NCI-H446 (cell line): ENCODE results near the gene NBPF9.
"Not testable (repeated sequence)": the region's sequence is repeated elsewhere in the genome, so short reads cannot be mapped to it uniquely, and the experiment has no call there.

Experiments
- DNase-seq, 2 experiments: peaks; one replicate each; lab custom pipeline; 2025; lab: John Stamatoyannopoulos, UW

Gene NBPF9

GRCh38 chr1:149015522-149015921 lies 87.8 kb downstream of the NBPF9 start:
- DNase-seq, result not testable (repeated sequence)

- not testable (repeated sequence) for DNase-seq
These were observed 89.8 kb downstream of the NBPF9 start for GRCh38 chr1:149013513-149013912.

GRCh38 chr1:149012599-149012998 lies 90.8 kb downstream of the NBPF9 start:
- not testable (repeated sequence) for DNase-seq

GRCh38 chr1:149009761-149010160 lies 93.6 kb downstream of the NBPF9 start:
- not testable (repeated sequence) for DNase-seq

- DNase-seq, result not testable (repeated sequence)
These were observed 94.6 kb downstream of the NBPF9 start for GRCh38 chr1:149008769-149009168.

GRCh38 chr1:149008326-149008725 lies 95.0 kb downstream of the NBPF9 start:
- DNase-seq, result not testable (repeated sequence)
